ENCODE data around the gene HCFC1R1. TPM values are rescaled to one million over a fixed set of nuclear protein-coding genes. Genes with fewer than 3 reads are reported as not detected.
A peak's percentile ranks its signal among the peaks of the same experiment; 100 is the strongest.
"Not testable (repeated sequence)": the region's sequence is repeated elsewhere in the genome, so short reads cannot be mapped to it uniquely, and the experiment has no call there.

HCFC1R1 gene
- total and polyA plus RNA-seq, 2 experiments from 2014 or later = 30.2 to 192 TPM

- DNase-seq (ENCODE audit: low spot score) = peak; percentile 28
- not testable (repeated sequence) for H3K79me2 ChIP-seq (replicated peaks; ENCODE audit: insufficient read depth); H4K20me1 ChIP-seq (replicated peaks; ENCODE audit: insufficient read depth); H2AFZ ChIP-seq; H3K4me1 ChIP-seq (ENCODE audit: insufficient read depth); H3K36me3 ChIP-seq (ENCODE audit: insufficient read depth); H3K4me3 ChIP-seq; H3K4me3 Mint-ChIP-seq; H3F3A ChIP-seq (replicated peaks; ENCODE audit: low read depth); H3K27ac ChIP-seq (ENCODE audit: low read depth); H3K27ac Mint-ChIP-seq; H3K4me2 ChIP-seq; H3K9me2 ChIP-seq (ENCODE audit: insufficient read depth); H3K9me3 Mint-ChIP-seq
- peak; percentile 58 for ATAC-seq
- Mint-ChIP-seq H3K36me3 (ENCODE audit: low read depth) (peaks cover 49% of the 10 kb centered on the region), H3K27me3 (ENCODE audit: insufficient read depth, low read depth, poor library complexity) (peaks cover 11% of the 10 kb centered on the region), H3K4me1 (peaks cover 18% of the 10 kb centered on the region)
- TF ChIP-seq CTCF (conservative IDR thresholded peaks at IDR 0.05; ENCODE audit: low read depth in 2 of 2) = peak in 1 of 2 experiments; percentile 52; a peak in 2 of 4 replicates
- H3K27me3 ChIP-seq (ENCODE audit: insufficient read depth) = peaks cover 13% of the 10 kb centered on the region
Observed at GRCh38 chr16:3053330-3053710, 29.6 kb upstream of the HCFC1R1 start.

- peaks cover 17% of the 10 kb centered on the region for H3K27me3 Mint-ChIP-seq (ENCODE audit: insufficient read depth, low read depth, poor library complexity)
- not testable (repeated sequence) for H3K4me2 ChIP-seq; H3K9me2 ChIP-seq (ENCODE audit: insufficient read depth); H3K27ac ChIP-seq (ENCODE audit: low read depth); H3K79me2 ChIP-seq (replicated peaks; ENCODE audit: insufficient read depth); H2AFZ ChIP-seq; H3K4me3 Mint-ChIP-seq; H3K27ac Mint-ChIP-seq; DNase-seq (ENCODE audit: low spot score); H3K9me3 Mint-ChIP-seq; ATAC-seq; H3K36me3 ChIP-seq (ENCODE audit: insufficient read depth); H4K20me1 ChIP-seq (replicated peaks; ENCODE audit: insufficient read depth); H3K4me3 ChIP-seq; H3K4me1 ChIP-seq (ENCODE audit: insufficient read depth)
- Histone ChIP-seq H3K27me3 (ENCODE audit: insufficient read depth) (peaks cover 18% of the 10 kb centered on the region), H3F3A (replicated peaks; ENCODE audit: low read depth) (peaks cover 13% of the 10 kb centered on the region)
- H3K4me1 Mint-ChIP-seq = peaks cover 18% of the 10 kb centered on the region
- peaks cover 51% of the 10 kb centered on the region for H3K36me3 Mint-ChIP-seq (ENCODE audit: low read depth)
Observed at GRCh38 chr16:3052571-3053329, 29.0 kb upstream of the HCFC1R1 start.

- peaks cover 46% of the 10 kb centered on the region for H3K36me3 Mint-ChIP-seq (ENCODE audit: low read depth)
- Histone ChIP-seq H3K27ac (ENCODE audit: low read depth) (no peak overlapping the region), H3K4me3 (no peak overlapping the region), H3K27me3 (ENCODE audit: insufficient read depth) (peaks cover 27% of the 10 kb centered on the region), H2AFZ (no peak overlapping the region), H3F3A (replicated peaks; ENCODE audit: low read depth) (peaks cover 11% of the 10 kb centered on the region), H3K79me2 (replicated peaks; ENCODE audit: insufficient read depth) (no peaks in the 10 kb centered on the region; the same call in 1 of the 2 replicates), H4K20me1 (replicated peaks; ENCODE audit: insufficient read depth) (peaks cover 7% of the 10 kb centered on the region), H3K36me3 (ENCODE audit: insufficient read depth) (no peaks in the 10 kb centered on the region), H3K4me2 (no peak overlapping the region), H3K9me2 (ENCODE audit: insufficient read depth) (no peaks in the 10 kb centered on the region), H3K4me1 (ENCODE audit: insufficient read depth) (peaks cover 9% of the 10 kb centered on the region; the same call in 1 of the 2 replicates)
- no peak overlapping the region for H3K27ac Mint-ChIP-seq
- peaks cover 24% of the 10 kb centered on the region for H3K27me3 Mint-ChIP-seq (ENCODE audit: insufficient read depth, low read depth, poor library complexity)
- no peak overlapping the region for H3K4me3 Mint-ChIP-seq
- ATAC-seq (no peak), DNase-seq (ENCODE audit: low spot score) (no peak)
- TF ChIP-seq EZH2 (IDR thresholded peaks at IDR 0.05; ENCODE audit: low read depth, unreplicated experiment) = no peak
- 0 out of 2 replicates have a peak, but pooled peaks have one; percentile 9 for TF ChIP-seq POLR2AphosphoS5 (IDR thresholded peaks at IDR 0.05; ENCODE audit: low read depth)
- peaks cover 4% of the 10 kb centered on the region; the same call in 2 of the 3 replicates for H3K9me3 Mint-ChIP-seq
- H3K4me1 Mint-ChIP-seq = peaks cover 18% of the 10 kb centered on the region
Observed at GRCh38 chr16:3051494-3051893, 27.8 kb upstream of the HCFC1R1 start.

Data from GM23338 (cell line).